GM12878 (cell line): ENCODE results near the gene IL36B. TPM values are rescaled to one million over a fixed set of nuclear protein-coding genes. Genes with fewer than 3 reads are reported as not detected.
A peak's percentile ranks its signal among the peaks of the same experiment; 100 is the strongest.

Experiments
- ATAC-seq: fragments of 200-7000 bp; cut with Tn5 transposase; 3 replicates; pipeline ENCODE4 v1.9.1; 2020; ENCODE audit warnings: mild to moderate bottlenecking, moderate library complexity
- BruUV-seq: library from RNA; stranded (reverse); fragments of 400-500 nt; replicated peaks from 2 replicates; lab custom pipeline; 2021; lab: Mats Ljungman, UMichigan
- CTCF ChIA-PET: fragments of 300-600 bp; sonication (Branson Sonifier 250); formaldehyde crosslinking; extraction: SDS; loops from one replicate; lab custom pipeline; 2021; ENCODE audit warnings: inconsistent platforms; lab: Yijun Ruan, JAX
- POLR2A ChIA-PET: fragments of 350-600 bp; formaldehyde crosslinking; extraction: SDS; loops from one replicate; lab custom pipeline; 2021; ENCODE audit warnings: inconsistent platforms; lab: Charles Lee
- RAD21 ChIA-PET: fragments of 300-600 bp; sonication (Branson Sonifier 250); formaldehyde crosslinking; loops from one replicate; lab custom pipeline; 2023; ENCODE audit warnings: antibody characterized with exemption; ENCODE audit not compliant: unreplicated experiment; lab: Charles Lee
- SMC1A ChIA-PET: fragments of 300-600 bp; sonication (Branson Sonifier 250); formaldehyde crosslinking; loops from one replicate; lab custom pipeline; 2023; ENCODE audit not compliant: unreplicated experiment, uncharacterized antibody; lab: Charles Lee
- DNase-seq: peaks from one replicate; pipeline ENCODE4 v3.0.0-alpha.2; 2011; ENCODE audit warnings: low read depth, low spot score
- FAIRE-seq: peaks from 3 replicates; lab custom pipeline; 2011; peaks lifted over from hg19 to GRCh38; lab: Jason Lieb, UNC
- H2AFZ ChIP-seq: 2 replicates; pipeline ENCODE4 v1.6.0; 2011; ENCODE audit warnings: low read depth, low read length, control low read depth; ENCODE audit not compliant: control insufficient read depth
- H3K27ac ChIP-seq: 2 replicates; pipeline ENCODE4 v1.5.1; 2011; ENCODE audit warnings: control low read depth; ENCODE audit not compliant: control insufficient read depth, insufficient read depth
- H3K27me3 ChIP-seq, 2 experiments: replicated peaks in 1 of 2; 2 replicates each; pipeline versions ENCODE4 v1.6.0 to v1.6.1; 2011; ENCODE audit warnings: low read length in 1 of 2; ENCODE audit not compliant: control insufficient read depth in 2 of 2, insufficient read depth in 2 of 2
- H3K36me3 ChIP-seq, 2 experiments: 2 replicates each; pipeline ENCODE4 v1.5.1; 2011; ENCODE audit warnings: low read length in 1 of 2; ENCODE audit not compliant: control insufficient read depth in 2 of 2, insufficient read depth in 2 of 2
- H3K4me1 ChIP-seq: 2 replicates; pipeline ENCODE4 v1.6.1; 2011; ENCODE audit warnings: mild to moderate bottlenecking, low read length, moderate library complexity, mixed read lengths; ENCODE audit not compliant: control insufficient read depth, insufficient read depth
- H3K4me2 ChIP-seq: 2 replicates; pipeline ENCODE4 v1.6.0; 2011; ENCODE audit warnings: control low read depth; ENCODE audit not compliant: control insufficient read depth, insufficient read depth
- H3K4me3 ChIP-seq: fragments of 200-600 bp; sonication (generic); 2 replicates; pipeline ENCODE4 v1.5.1; 2016
- H3K79me2 ChIP-seq: 2 replicates; pipeline ENCODE4 v1.6.0; 2011; ENCODE audit warnings: low read length; ENCODE audit not compliant: control insufficient read depth, insufficient read depth
- H3K9ac ChIP-seq: 2 replicates; pipeline ENCODE4 v1.8.0; 2011; ENCODE audit warnings: low read length, control low read depth, mixed read lengths; ENCODE audit not compliant: control insufficient read depth, insufficient read depth
- H3K9me3 ChIP-seq: replicated peaks from 3 replicates; pipeline ENCODE4 v1.5.1; 2011; ENCODE audit warnings: mild to moderate bottlenecking, low read length; ENCODE audit not compliant: control insufficient read depth, insufficient read depth
- H4K20me1 ChIP-seq: 2 replicates; pipeline ENCODE4 v1.6.0; 2011; ENCODE audit not compliant: control insufficient read depth, insufficient read depth
- WGBS: methylation state at CpG from one replicate; pipeline ENCODE4 v1.1.6; 2016; ENCODE audit warnings: low lambda C conversion rate; ENCODE audit not compliant: insufficient replicate concordance, insufficient coverage; ENCODE audit errors: missing lambda C conversion rate; 5-methylcytosine and 5-hydroxymethylcytosine counted together
- in situ Hi-C: fragments of 300-500 bp; cut with MboI; formaldehyde crosslinking; loops from 9 replicates; pipeline ENCODE4 v1.14.3; 2018; ENCODE audit warnings: mixed read lengths
- intact Hi-C: fragments of 100-400 bp; cut with micrococcal nuclease; formaldehyde crosslinking; loops from one replicate; pipeline ENCODE4 v1.14.2; 2022; ENCODE audit not compliant: unreplicated experiment
- polyA plus RNA-seq, 11 experiments: library from polyadenylated mRNA; depleted of rRNA in 4 of 11; unstranded in 6 of 11; stranded (reverse) in 5 of 11; fragments of >200 nt; fragmentation: Nextera tagmentation in 4 of 11; fragmentation: Illumina TruSeq in 1 of 11; extraction: Ambion mirVana in 4 of 11; extraction: Trizol in 1 of 11; gene quantifications; 1 replicate in 1 of 11; 2 replicates in 10 of 11; pipeline versions ENCODE4 v1.2.1 to v1.2.3, GENCODE V29; 2011 to 2016; ENCODE audit warnings: inconsistent platforms in 2 of 11, missing spikeins in 2 of 11, low read depth in 1 of 11
- total RNA-seq, 4 experiments: library from RNA; depleted of rRNA in 3 of 4; stranded (reverse); fragments of >200 nt in 3 of 4; fragmentation: Illumina TruSeq in 1 of 4; extraction: Trizol in 1 of 4; gene quantifications; 2 replicates each; pipeline versions ENCODE4 v1.2.1 to v1.2.3, GENCODE V29; 2013 to 2021
- TF ChIP-seq, protein P1 (sequence below): fragments of 150-350 bp; IDR thresholded peaks from 2 replicates; pipeline ENCODE4 v1.6.1; 2016; ENCODE audit warnings: low read depth, low read length
- TF ChIP-seq, protein P2 (sequence below): fragments of 450-650 bp; IDR thresholded peaks from 2 replicates; pipeline ENCODE4 v1.6.1; 2017; ENCODE audit warnings: borderline replicate concordance

IL36B gene
- total and polyA plus RNA-seq, 10 of the 15 experiments (the other 5 are each of a cell fraction or from before 2014, with no cell fraction given): not detected

DNA sequence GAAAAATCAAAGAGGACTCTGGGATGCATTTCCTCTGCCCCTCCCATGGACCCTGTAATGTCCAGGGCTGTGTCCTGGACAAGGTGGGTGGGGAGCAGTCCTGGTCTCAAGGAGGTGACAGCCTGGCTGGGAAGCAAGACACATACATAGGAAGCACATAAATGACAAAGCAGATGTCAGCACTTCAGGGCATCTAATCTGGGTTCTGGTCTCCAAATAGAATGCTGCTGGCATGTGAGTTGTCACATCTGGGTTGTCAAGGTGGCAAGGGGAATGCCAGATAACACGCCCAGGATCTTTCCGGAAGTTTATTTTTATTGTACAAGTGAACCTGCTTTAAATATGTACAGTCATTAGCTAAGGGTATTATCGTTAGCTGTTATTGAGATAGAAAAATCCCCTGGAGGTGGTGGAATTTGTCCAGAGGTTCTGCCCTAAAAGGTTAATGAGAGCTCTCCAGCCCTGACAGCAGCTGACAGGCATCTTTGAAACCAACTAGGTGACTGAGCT is 20.7 kb upstream of the IL36B start:
- no peaks in the 10 kb centered on the region for H4K20me1 ChIP-seq
- FAIRE-seq (no peak), ATAC-seq (peak; percentile 52), DNase-seq (no peak)
- H3K4me1 ChIP-seq: no peaks in the 10 kb centered on the region
- H3K4me2 ChIP-seq: no peak overlapping the region
- SMC1A ChIA-PET: interaction anchor here (1.0 kb wide), 1 partner anchor 65 kb away, joined by 5 read pairs; no protein-coding TSS in a partner anchor
- intact Hi-C loops (no loop called here), in situ Hi-C loops (no loop called here)
- H3K9ac ChIP-seq: no peak overlapping the region
- WGBS: 44% methylated on average over 3 of the region's 3 CpGs
- POLR2A ChIA-PET: no interaction called here
- no peaks in the 10 kb centered on the region for H3K36me3 ChIP-seq
- no peak overlapping the region for H3K4me3 ChIP-seq
- TF ChIP-seq, protein P1, sequence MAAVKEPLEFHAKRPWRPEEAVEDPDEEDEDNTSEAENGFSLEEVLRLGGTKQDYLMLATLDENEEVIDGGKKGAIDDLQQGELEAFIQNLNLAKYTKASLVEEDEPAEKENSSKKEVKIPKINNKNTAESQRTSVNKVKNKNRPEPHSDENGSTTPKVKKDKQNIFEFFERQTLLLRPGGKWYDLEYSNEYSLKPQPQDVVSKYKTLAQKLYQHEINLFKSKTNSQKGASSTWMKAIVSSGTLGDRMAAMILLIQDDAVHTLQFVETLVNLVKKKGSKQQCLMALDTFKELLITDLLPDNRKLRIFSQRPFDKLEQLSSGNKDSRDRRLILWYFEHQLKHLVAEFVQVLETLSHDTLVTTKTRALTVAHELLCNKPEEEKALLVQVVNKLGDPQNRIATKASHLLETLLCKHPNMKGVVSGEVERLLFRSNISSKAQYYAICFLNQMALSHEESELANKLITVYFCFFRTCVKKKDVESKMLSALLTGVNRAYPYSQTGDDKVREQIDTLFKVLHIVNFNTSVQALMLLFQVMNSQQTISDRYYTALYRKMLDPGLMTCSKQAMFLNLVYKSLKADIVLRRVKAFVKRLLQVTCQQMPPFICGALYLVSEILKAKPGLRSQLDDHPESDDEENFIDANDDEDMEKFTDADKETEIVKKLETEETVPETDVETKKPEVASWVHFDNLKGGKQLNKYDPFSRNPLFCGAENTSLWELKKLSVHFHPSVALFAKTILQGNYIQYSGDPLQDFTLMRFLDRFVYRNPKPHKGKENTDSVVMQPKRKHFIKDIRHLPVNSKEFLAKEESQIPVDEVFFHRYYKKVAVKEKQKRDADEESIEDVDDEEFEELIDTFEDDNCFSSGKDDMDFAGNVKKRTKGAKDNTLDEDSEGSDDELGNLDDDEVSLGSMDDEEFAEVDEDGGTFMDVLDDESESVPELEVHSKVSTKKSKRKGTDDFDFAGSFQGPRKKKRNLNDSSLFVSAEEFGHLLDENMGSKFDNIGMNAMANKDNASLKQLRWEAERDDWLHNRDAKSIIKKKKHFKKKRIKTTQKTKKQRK: no peak
- TF ChIP-seq, protein P2, sequence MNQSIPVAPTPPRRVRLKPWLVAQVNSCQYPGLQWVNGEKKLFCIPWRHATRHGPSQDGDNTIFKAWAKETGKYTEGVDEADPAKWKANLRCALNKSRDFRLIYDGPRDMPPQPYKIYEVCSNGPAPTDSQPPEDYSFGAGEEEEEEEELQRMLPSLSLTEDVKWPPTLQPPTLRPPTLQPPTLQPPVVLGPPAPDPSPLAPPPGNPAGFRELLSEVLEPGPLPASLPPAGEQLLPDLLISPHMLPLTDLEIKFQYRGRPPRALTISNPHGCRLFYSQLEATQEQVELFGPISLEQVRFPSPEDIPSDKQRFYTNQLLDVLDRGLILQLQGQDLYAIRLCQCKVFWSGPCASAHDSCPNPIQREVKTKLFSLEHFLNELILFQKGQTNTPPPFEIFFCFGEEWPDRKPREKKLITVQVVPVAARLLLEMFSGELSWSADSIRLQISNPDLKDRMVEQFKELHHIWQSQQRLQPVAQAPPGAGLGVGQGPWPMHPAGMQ: no peak
- no peak overlapping the region for H2AFZ ChIP-seq
- RAD21 ChIA-PET: interaction anchor here (1.3 kb wide), 1 partner anchor 15 kb away, joined by 3 read pairs; no protein-coding TSS in a partner anchor
- H3K27ac ChIP-seq: no peak overlapping the region
- no TSS peak for BruUV-seq
- no peaks in the 10 kb centered on the region for H3K9me3 ChIP-seq
- no peaks in the 10 kb centered on the region for H3K79me2 ChIP-seq
- peaks cover 0 to 1% of the 10 kb centered on the region in 2 experiments; a peak in 1 of 4 replicates for H3K27me3 ChIP-seq
- CTCF ChIA-PET: interaction anchor here (0.7 to 4.3 kb wide), 4 partner anchors 7 to 317 kb away, joined by 3 to 14 read pairs (median 4); no protein-coding TSS in a partner anchor
